Mesenteric fat pad (tissue), 1 donor: ENCODE data around the gene SARDH. TPM values are rescaled to one million over a fixed set of nuclear protein-coding genes. Genes with fewer than 3 reads are reported as not detected.

Source experiments
- DNase-seq: peaks from one replicate; pipeline ENCODE4 v3.0.0-alpha.2; 2020; ENCODE audit warnings: low spot score
- total RNA-seq: library from RNA; stranded (reverse); fragmentation: NEBNext Ultra II Directional; extraction: Animal tissue kit (Norgen Biotek cat#: 25700); gene quantifications from one replicate; pipeline ENCODE4 v1.2.1, GENCODE V29; 2021
- donor health status: DM: yes; HTN: yes; CAD: no.

SARDH gene
- total RNA-seq, 1 donor from 2014 or later, result 0.87 TPM

GRCh38 chr9:133674091-133674490 lies 64.1 kb downstream of the SARDH start:
- DNase-seq, result no peak

- no peak for DNase-seq
These were observed 64.9 kb downstream of the SARDH start for GRCh38 chr9:133673258-133673655.

DNA sequence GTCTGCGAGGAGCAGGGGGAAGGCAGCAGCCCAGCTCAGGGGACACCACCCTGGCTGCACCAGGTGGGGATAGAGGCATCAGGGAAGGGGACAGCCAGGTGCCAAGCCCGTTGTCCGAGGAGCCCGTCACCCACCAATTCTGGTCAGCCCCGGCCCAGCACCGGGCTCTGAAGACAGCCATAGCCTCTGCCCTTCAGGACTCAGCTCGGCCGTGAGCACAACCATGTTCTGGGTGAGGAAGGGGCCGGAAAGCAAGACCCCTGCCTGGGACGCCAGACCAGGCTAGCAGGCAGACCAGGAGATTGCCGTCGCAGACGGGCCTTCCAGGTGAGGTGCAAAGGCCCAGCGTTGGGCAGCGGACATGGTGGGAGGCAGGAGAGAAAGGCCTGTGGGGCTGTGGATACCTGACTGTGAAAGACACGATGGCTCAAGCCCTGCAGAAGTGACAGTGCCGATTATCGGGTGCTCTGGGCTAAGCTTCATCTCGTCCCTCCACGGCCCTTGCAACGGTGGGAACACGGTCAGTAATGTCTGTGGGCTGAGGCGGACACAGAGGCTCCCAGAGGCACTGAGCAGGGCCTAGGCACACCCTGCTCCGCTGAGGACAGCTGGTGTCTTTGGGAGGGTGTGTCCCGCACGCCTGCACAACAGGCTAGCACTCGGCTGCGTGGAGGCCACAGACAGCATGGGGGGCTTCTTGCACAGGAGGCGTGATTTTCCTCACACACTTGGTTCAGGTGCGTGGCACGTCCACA lies 65.5 kb downstream of the SARDH start:
- no peak for DNase-seq

DNA sequence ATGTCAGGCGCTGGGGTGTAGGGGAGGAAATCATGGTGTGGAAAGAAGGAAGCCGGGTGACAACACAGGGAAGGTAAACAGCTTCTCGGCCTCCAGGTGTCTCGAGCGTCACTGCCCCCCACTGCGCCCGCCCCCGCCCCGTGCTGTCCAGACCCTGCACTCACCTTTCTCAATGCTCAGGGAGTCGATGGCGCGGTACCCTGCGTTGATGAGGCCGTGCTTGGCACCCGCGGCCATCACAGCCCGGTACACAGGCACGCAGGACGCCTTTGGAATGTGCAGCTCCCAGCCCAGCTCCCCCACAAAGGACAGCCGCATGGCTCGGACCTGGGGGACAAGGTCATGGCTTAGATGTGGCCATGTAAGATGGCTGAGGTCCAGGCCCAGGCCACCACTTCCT lies 66.8 kb downstream of the SARDH start:
- DNase-seq, result no peak

- DNase-seq, result no peak
These were observed 67.7 kb downstream of the SARDH start for GRCh38 chr9:133670466-133670865.

GRCh38 chr9:133669182-133669801 lies 68.9 kb downstream of the SARDH start:
- no peak for DNase-seq

DNA sequence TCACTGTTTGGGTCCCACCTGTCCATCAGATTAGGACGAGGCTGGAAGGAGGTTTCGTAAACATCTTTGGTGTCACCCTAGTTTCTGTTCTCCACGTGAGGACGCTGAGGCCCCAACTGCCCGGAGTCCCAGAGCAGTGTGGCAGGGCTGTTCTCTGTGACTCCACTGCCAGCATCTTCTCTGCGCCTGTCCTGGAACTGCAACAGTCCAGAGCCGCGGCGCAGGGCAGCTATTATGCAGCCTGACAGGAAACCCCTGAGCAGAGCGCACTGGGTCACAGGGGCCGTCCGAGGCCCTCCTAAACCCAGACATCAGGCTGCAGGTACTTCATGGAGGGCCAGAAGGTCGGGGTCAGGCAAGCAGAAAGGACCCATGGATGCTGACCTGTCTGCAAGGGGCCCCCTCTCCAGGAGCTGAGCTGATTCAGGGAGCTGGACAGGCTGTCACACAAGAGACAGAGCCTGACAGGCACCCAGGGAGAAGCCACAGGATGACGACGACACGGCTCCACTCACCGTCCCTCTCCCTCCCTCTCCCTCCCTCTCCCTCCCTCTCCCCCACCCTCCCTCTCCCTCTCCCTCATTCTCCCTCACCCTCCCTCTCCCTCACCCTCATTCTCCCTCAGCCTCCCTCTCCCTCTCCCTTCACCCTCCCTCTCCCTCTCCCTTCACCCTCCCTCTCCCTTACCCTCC lies 70.2 kb downstream of the SARDH start:
- no peak for DNase-seq

- no peak for DNase-seq
These were observed 71.3 kb downstream of the SARDH start for GRCh38 chr9:133666845-133667244.

- DNase-seq, result no peak
These were observed 71.8 kb downstream of the SARDH start for GRCh38 chr9:133666387-133666786.

GRCh38 chr9:133665535-133665934 lies 72.6 kb downstream of the SARDH start:
- no peak for DNase-seq

DNA sequence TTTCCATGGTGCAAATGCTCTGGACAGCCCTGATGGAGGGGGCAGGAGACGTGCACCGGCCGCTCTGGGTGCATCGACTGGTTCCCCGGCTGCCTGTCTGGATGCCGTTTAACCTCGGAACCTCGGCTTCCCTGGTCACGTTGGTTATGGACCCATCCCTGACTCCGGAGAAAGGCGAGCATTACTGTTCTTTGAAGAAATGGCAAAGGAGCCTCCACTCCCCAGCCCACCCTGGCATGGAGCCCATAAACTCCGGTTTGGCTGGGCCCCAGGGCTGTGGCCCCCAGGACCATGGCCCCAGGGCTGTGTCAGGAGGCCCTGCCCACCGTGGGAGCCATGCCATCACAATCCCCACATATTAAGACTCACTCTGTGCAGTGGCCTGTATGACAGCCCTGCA lies 73.1 kb downstream of the SARDH start:
- DNase-seq, result no peak

DNA sequence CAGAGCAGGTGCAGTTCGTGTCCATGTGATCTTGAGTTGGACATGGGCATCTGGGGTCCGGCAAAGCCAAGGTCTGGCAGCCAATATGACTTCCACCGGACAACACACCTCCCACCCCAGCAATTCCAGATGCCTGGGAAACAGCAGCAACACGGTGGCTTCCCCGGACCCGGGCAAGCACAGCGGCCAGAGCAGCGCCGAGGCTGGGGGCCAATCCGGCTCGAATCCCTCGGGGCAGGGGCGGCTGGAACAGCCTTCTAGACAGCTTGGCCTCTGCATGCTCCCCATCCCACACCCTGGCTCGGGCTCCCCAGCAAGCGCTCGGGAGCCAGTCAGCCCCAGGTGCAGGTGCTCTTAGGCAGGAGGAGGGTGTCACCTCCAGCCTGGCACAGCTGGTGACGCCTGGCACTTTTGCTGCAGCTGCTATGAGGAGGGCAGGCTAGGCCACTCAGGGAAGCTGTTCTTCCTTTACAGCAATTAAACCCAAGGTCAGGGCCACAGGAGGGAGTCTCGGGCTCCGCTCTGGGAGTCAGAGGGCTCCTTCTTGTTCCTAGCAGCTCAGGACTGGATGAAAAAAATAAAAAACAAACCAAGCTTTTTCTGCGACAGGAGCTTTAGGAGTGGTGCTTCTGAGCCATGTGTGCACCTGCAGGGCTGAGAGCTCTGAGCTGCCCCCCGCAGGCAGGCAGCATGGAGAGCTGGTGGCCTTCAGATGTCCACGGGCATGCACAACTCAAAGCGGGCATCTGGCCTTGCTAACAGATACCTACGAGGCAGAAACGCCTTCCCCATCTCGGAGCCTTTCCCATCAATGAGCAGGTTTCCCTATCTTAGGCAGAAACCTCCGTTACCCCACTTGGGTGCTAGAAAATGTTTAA lies 73.7 kb downstream of the SARDH start:
- DNase-seq, result no peak

- DNase-seq, result no peak
These were observed 76.2 kb downstream of the SARDH start for GRCh38 chr9:133661846-133662540.

GRCh38 chr9:133659516-133659915 lies 78.6 kb downstream of the SARDH start:
- DNase-seq, result no peak

DNA sequence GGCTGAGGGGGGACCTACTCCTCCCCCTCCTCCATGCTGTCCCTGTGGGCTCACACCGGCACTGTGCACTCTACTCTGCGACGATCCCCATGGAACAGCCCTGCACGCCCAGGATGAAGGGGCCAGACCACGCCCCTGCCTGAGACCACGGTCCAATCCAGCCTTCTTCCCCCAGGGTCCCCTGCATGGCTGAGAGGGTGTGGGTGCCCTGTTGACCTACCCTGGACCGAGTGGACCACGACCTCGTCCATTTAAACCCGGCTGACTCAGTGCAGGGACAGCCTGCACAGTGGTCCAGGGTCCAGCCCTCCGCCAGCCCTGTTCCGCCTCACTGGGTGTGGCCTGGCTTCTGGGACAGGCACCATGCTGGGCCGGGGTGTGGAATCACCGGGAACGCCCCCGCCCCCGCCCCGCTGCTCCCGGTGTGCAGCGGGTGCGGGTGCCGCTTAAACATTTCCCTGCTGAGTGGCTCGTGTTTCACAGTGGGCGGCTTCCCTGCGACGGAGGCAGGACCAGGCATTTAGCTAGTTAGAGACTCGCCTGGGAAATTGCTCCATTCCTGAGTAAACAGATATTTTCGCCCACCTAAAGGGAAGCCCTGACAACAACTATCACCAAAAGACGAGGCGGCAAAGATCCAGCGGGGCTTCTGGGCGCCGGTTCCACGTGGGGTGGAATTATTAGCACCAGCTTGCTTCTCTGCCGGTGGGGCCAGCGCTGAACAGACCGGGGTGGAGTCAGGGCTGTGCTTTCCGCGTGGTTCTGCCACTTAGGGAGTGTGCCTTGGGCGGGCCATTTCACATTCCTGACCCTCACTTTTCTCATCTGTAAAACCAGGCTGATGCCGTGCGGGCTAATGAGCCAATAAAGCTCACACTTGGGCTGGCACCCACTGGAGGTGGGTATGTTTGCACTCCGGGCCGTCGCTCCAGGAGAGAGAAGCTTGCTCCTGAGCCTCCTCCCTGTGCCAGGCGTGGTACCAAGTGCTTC lies 79.4 kb downstream of the SARDH start:
- DNase-seq, result no peak

GRCh38 chr9:133657120-133657661 lies 81.0 kb downstream of the SARDH start:
- DNase-seq, result no peak

- DNase-seq, result no peak
These were observed 81.7 kb downstream of the SARDH start for GRCh38 chr9:133656211-133657119.

DNA sequence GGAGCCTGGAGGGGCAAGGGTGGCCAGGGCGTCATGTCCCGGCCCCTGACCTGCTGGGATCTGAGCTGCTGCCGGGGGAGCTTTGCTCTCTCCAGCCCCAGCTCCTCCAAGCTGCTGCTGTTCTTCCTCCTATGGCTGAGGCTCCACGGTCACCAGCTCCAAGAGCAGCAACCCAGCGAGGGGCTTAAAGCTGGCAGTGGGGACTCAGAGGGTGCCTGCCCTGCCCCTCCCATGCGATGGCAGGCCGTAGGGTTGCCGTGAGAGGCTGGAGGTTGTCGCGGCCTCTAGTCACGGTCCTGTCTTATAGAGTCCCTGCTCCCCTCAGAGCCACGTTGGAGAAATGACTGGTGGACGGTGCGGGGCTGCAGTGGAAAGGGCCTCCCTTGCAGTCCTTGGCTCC lies 82.5 kb downstream of the SARDH start:
- no peak for DNase-seq
